ENCODE results near the gene RSPH1.

The RSPH1 gene

DNA sequence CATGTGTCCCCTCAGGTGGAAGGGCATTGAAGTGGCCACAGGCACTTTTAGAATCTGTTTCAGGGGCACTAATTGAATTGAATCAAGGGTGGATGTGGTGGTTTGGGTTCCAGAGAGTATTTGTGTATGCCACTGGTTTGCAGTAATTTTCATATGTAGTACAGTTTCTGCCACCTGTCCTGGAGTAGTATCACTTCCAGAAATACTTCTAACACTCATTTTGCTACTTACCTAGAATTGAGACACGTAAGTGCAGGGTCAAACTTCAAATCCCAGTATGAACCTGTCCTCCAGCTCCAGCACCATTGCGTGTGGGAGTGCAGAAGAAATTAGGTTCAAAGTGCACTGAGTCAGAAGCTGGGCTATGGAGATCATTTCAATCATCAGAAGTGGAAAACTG is 26.8 kb downstream of the RSPH1 start:
- H3K4me2 ChIP-seq (ENCODE audit: low read length) = no peak overlapping the region
- peaks cover 33% of the 10 kb centered on the region for H3K27me3 ChIP-seq (ENCODE audit: control insufficient read depth, insufficient read depth, low read length)
- H3K9ac ChIP-seq (ENCODE audit: low read depth, low read length) = no peak overlapping the region
- H3K9me3 ChIP-seq (replicated peaks; ENCODE audit: low read length) = no peaks in the 10 kb centered on the region
- H3K4me1 ChIP-seq (ENCODE audit: control insufficient read depth, insufficient read depth, low read length) = no peaks in the 10 kb centered on the region
- no peaks in the 10 kb centered on the region for H3K36me3 ChIP-seq (ENCODE audit: insufficient read depth, low read length)
- no peak overlapping the region for H3K4me3 ChIP-seq (ENCODE audit: low read length)

DNA sequence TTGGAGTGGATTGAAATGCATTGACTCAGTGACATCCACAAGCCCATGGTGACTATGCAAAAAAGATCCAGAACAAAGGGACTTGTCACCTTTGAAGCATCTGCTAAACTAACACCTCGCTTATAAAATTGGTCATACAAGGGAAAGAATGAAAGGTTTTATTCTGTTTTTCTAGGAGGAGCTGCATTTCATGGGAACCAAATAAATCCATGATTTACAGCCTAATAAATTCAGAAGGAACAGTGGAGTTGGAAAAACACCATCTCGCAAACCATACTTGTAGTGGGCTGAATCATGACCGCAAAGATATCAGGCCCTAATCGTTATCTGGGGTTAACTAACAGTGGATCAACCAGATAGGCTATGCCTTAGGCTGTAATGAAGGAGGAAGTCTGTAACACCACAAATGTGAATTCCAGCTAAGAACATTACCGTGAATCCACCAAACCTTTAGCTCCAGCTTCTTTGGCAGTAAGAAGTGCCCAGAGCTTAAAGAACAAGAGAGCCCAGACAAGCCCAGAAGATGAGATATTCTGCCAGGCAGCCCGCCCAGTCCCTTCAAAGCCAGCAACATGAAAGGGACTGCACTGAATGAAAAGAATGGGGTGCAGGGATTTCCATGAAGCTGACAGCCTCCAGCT is 27.4 kb downstream of the RSPH1 start:
- Histone ChIP-seq H3K4me3 (ENCODE audit: low read length) (no peak overlapping the region), H3K9ac (ENCODE audit: low read depth, low read length) (no peak overlapping the region), H3K36me3 (ENCODE audit: insufficient read depth, low read length) (no peaks in the 10 kb centered on the region)

DNA sequence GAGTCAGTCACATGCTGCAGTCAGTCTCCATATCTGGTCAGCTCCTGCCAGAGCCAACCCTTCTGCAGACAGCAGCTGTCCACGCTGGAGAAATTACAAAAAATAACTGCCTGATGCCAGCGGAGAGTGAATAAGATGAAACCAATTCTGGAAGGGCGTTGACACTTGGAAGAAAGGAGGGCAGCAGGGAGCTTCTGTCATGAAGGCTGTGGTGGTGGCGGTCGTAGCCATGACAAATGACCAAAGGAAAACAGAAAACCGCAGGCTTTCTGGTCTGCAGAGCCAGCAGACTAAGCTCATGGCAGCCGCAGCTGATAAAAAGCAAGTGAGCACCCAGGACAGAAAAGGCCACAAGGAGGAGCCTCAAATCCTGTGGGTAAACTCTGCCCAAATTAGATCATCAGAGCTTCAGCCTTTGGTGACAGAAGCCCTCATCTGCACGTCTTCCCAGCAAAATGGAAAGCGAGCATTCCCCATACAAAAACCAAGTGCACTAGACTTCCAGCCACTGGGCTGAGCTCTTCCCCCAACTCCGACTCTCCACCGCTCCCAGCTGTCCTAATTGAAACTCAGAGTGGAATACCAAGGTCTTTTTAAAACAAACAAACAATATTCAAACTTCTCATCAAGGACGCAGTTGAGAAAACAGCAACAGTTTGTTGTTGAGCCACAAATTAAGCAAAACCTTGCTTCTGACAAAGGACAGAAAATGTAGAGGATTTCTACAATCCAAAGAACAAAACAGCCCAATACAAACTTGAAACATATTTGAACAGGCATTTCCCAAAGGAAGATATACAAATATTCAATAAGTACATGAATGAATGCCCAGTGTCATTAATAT is 28.7 kb downstream of the RSPH1 start:
- H3K4me3 ChIP-seq (ENCODE audit: low read length) = no peak overlapping the region
- H3K36me3 ChIP-seq (ENCODE audit: insufficient read depth, low read length) = no peaks in the 10 kb centered on the region
- no peak overlapping the region for H3K4me2 ChIP-seq (ENCODE audit: low read length)
- peaks cover 33% of the 10 kb centered on the region for H3K27me3 ChIP-seq (ENCODE audit: control insufficient read depth, insufficient read depth, low read length)
- no peak overlapping the region for H3K9ac ChIP-seq (ENCODE audit: low read depth, low read length)
- no peaks in the 10 kb centered on the region for H3K9me3 ChIP-seq (replicated peaks; ENCODE audit: low read length)
- H3K4me1 ChIP-seq (ENCODE audit: control insufficient read depth, insufficient read depth, low read length) = no peaks in the 10 kb centered on the region

More for the DNA sequence above, 27.4 kb downstream of the RSPH1 start:
- peaks cover 33% of the 10 kb centered on the region for H3K27me3 ChIP-seq (ENCODE audit: control insufficient read depth, insufficient read depth, low read length)
- H3K4me2 ChIP-seq (ENCODE audit: low read length) = no peak overlapping the region
- no peaks in the 10 kb centered on the region for H3K9me3 ChIP-seq (replicated peaks; ENCODE audit: low read length)
- no peaks in the 10 kb centered on the region for H3K4me1 ChIP-seq (ENCODE audit: control insufficient read depth, insufficient read depth, low read length)

- Histone ChIP-seq H3K9ac (ENCODE audit: low read depth, low read length) (no peak overlapping the region), H3K36me3 (ENCODE audit: insufficient read depth, low read length) (no peaks in the 10 kb centered on the region), H3K4me1 (ENCODE audit: control insufficient read depth, insufficient read depth, low read length) (no peaks in the 10 kb centered on the region), H3K4me3 (ENCODE audit: low read length) (no peak overlapping the region), H3K9me3 (replicated peaks; ENCODE audit: low read length) (no peaks in the 10 kb centered on the region), H3K4me2 (ENCODE audit: low read length) (no peak overlapping the region), H3K27me3 (ENCODE audit: control insufficient read depth, insufficient read depth, low read length) (peaks cover 33% of the 10 kb centered on the region)
These were observed 29.3 kb downstream of the RSPH1 start for GRCh38 chr21:42466700-42467099.

- H3K4me2 ChIP-seq (ENCODE audit: low read length) = no peak overlapping the region
- no peaks in the 10 kb centered on the region for H3K4me1 ChIP-seq (ENCODE audit: control insufficient read depth, insufficient read depth, low read length)
- peaks cover 33% of the 10 kb centered on the region for H3K27me3 ChIP-seq (ENCODE audit: control insufficient read depth, insufficient read depth, low read length)
- H3K36me3 ChIP-seq (ENCODE audit: insufficient read depth, low read length) = no peaks in the 10 kb centered on the region
- H3K9ac ChIP-seq (ENCODE audit: low read depth, low read length) = no peak overlapping the region
- no peak overlapping the region for H3K4me3 ChIP-seq (ENCODE audit: low read length)
- no peaks in the 10 kb centered on the region for H3K9me3 ChIP-seq (replicated peaks; ENCODE audit: low read length)
These were observed 30.3 kb downstream of the RSPH1 start for GRCh38 chr21:42465803-42466127.

GRCh38 chr21:42465008-42465802 is 30.8 kb downstream of the RSPH1 start:
- Histone ChIP-seq H3K4me1 (ENCODE audit: control insufficient read depth, insufficient read depth, low read length) (no peaks in the 10 kb centered on the region), H3K4me3 (ENCODE audit: low read length) (no peak overlapping the region), H3K27me3 (ENCODE audit: control insufficient read depth, insufficient read depth, low read length) (peaks cover 33% of the 10 kb centered on the region), H3K4me2 (ENCODE audit: low read length) (no peak overlapping the region), H3K9me3 (replicated peaks; ENCODE audit: low read length) (no peaks in the 10 kb centered on the region), H3K36me3 (ENCODE audit: insufficient read depth, low read length) (no peaks in the 10 kb centered on the region), H3K9ac (ENCODE audit: low read depth, low read length) (no peak overlapping the region)

GRCh38 chr21:42463861-42464515 is 32.0 kb downstream of the RSPH1 start:
- Histone ChIP-seq H3K9me3 (replicated peaks; ENCODE audit: low read length) (no peaks in the 10 kb centered on the region), H3K4me1 (ENCODE audit: control insufficient read depth, insufficient read depth, low read length) (no peaks in the 10 kb centered on the region), H3K4me3 (ENCODE audit: low read length) (no peak overlapping the region), H3K9ac (ENCODE audit: low read depth, low read length) (no peak overlapping the region), H3K4me2 (ENCODE audit: low read length) (no peak overlapping the region), H3K36me3 (ENCODE audit: insufficient read depth, low read length) (no peaks in the 10 kb centered on the region), H3K27me3 (ENCODE audit: control insufficient read depth, insufficient read depth, low read length) (peaks cover 28% of the 10 kb centered on the region)

- H3K9me3 ChIP-seq (replicated peaks; ENCODE audit: low read length) = no peaks in the 10 kb centered on the region
- no peak overlapping the region for H3K4me2 ChIP-seq (ENCODE audit: low read length)
- no peaks in the 10 kb centered on the region for H3K36me3 ChIP-seq (ENCODE audit: insufficient read depth, low read length)
- H3K4me1 ChIP-seq (ENCODE audit: control insufficient read depth, insufficient read depth, low read length) = no peaks in the 10 kb centered on the region
- no peak overlapping the region for H3K9ac ChIP-seq (ENCODE audit: low read depth, low read length)
- H3K27me3 ChIP-seq (ENCODE audit: control insufficient read depth, insufficient read depth, low read length) = peaks cover 11% of the 10 kb centered on the region
- no peak overlapping the region for H3K4me3 ChIP-seq (ENCODE audit: low read length)
These were observed 33.8 kb downstream of the RSPH1 start for GRCh38 chr21:42461881-42462877.

GRCh38 chr21:42461185-42461520 is 34.9 kb downstream of the RSPH1 start:
- H3K4me1 ChIP-seq (ENCODE audit: control insufficient read depth, insufficient read depth, low read length) = no peaks in the 10 kb centered on the region
- no peak overlapping the region for H3K4me3 ChIP-seq (ENCODE audit: low read length)
- no peaks in the 10 kb centered on the region for H3K36me3 ChIP-seq (ENCODE audit: insufficient read depth, low read length)

GRCh38 chr21:42460391-42461184 is 35.4 kb downstream of the RSPH1 start:
- H3K9ac ChIP-seq (ENCODE audit: low read depth, low read length) = no peak overlapping the region
- H3K27me3 ChIP-seq (ENCODE audit: control insufficient read depth, insufficient read depth, low read length) = peaks cover 2% of the 10 kb centered on the region
- no peaks in the 10 kb centered on the region for H3K4me1 ChIP-seq (ENCODE audit: control insufficient read depth, insufficient read depth, low read length)
- H3K36me3 ChIP-seq (ENCODE audit: insufficient read depth, low read length) = no peaks in the 10 kb centered on the region
- H3K4me2 ChIP-seq (ENCODE audit: low read length) = no peak overlapping the region
- no peaks in the 10 kb centered on the region for H3K9me3 ChIP-seq (replicated peaks; ENCODE audit: low read length)
- no peak overlapping the region for H3K4me3 ChIP-seq (ENCODE audit: low read length)

More at GRCh38 chr21:42461185-42461520, 34.9 kb downstream of the RSPH1 start:
- H3K9me3 ChIP-seq (replicated peaks; ENCODE audit: low read length) = no peaks in the 10 kb centered on the region
- no peak overlapping the region for H3K9ac ChIP-seq (ENCODE audit: low read depth, low read length)
- no peak overlapping the region for H3K4me2 ChIP-seq (ENCODE audit: low read length)
- H3K27me3 ChIP-seq (ENCODE audit: control insufficient read depth, insufficient read depth, low read length) = peaks cover 3% of the 10 kb centered on the region

All from skeletal muscle satellite cell (primary cell).